GM12875 (cell line): Measurements from ENCODE around the gene GEMIN2.
"Not testable (repeated sequence)": the region's sequence is repeated elsewhere in the genome, so short reads cannot be mapped to it uniquely, and the experiment has no call there.

ENCODE experiments used
- H3K4me3 ChIP-seq: one replicate; pipeline ENCODE4 v1.5.1; 2011; ENCODE audit warnings: low read depth, low read length, control low read depth
- CTCF ChIP-seq: IDR thresholded peaks from 2 replicates; pipeline ENCODE4 v1.5.1; 2011; ENCODE audit warnings: low read depth, mild to moderate bottlenecking, control low read depth, inconsistent platforms, low read length, moderate library complexity, borderline replicate concordance; ENCODE audit not compliant: insufficient read depth

GEMIN2 gene

GRCh38 chr14:39087493-39087892 is 26.6 kb upstream of the GEMIN2 start:
- TF ChIP-seq CTCF = no peak
- H3K4me3 ChIP-seq = no peak overlapping the region

- no peak overlapping the region for H3K4me3 ChIP-seq
- no peak for TF ChIP-seq CTCF
Measured at GRCh38 chr14:39090548-39091111, 23.5 kb upstream of the GEMIN2 start.

DNA sequence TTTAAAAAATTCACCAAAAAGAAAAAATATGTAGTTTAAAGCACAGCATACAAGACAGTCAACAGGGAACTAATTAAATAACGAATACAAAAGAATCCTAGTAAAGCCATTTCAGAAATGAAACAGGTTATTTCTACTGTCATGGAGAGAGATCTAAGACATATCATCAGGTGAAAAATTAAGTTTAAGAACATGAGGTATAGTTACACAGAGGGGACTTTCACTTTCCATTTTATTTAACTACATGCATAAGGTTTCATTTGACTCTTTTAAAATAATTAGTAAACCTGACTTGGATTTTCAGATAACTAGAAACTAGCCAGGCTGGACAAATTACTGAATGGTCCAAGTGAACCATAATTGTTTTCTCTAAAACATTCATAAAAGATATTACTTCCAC is 22.4 kb upstream of the GEMIN2 start:
- H3K4me3 ChIP-seq = no peak overlapping the region

GRCh38 chr14:39094515-39094914 is 19.6 kb upstream of the GEMIN2 start:
- no peak for TF ChIP-seq CTCF
- H3K4me3 ChIP-seq = no peak overlapping the region

More for the DNA sequence above, 22.4 kb upstream of the GEMIN2 start:
- TF ChIP-seq CTCF = no peak

- TF ChIP-seq CTCF = no peak
- no peak overlapping the region for H3K4me3 ChIP-seq
Measured at GRCh38 chr14:39097159-39097558, 17.0 kb upstream of the GEMIN2 start.

GRCh38 chr14:39099215-39099614 is 14.9 kb upstream of the GEMIN2 start:
- not testable (repeated sequence) for H3K4me3 ChIP-seq

DNA sequence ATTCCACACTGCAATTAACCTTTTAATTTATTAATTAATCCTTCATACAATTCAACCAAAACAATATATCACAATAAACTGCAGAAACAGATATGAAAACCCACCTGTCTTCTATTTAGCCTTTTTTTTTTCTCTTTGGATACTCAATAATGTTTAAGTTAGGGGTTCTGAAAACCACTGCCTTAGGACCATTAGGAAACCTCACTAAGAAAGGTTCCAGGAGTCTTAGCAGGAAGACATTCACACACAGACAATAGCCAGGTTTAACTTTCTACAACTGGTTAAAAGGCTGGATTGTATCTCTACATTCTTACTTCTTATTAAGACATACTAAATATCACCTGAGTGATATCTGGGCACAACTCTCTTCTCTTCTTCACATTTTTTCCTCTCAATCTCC is 14.4 kb upstream of the GEMIN2 start:
- H3K4me3 ChIP-seq = no peak overlapping the region
- TF ChIP-seq CTCF = no peak

DNA sequence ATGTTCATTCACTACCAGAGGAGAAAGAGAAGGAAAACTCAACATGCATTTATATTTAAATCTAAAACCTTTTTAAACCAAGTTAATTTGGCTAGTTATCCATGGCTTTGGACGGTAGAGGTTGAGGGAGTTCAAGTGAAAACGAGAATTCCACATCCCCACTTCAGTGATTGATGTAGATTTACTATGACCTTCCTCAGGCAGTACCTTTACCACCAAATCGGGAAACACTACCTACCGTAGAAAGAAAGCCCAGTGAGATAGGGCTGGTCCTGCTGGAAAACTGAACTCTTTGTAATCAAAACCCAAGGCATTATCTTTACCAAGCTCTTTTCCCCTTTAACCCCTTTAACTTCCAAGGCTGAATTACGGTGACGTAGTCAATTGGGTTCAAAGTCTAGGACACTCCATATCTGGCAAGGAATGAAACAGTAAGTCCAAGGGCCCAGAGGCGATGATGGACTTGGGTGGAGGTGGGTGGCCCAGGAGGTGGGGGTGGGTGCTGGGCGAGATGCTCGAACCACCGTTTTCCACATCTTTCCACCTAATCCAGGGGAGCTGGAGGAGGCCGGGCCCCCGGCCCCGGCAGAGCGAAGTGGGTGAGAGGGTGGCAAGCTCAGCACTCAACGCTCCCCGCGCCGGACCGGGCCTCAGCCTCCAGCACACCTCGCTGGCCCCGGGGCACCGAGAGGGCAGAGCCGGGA is 11.7 kb upstream of the GEMIN2 start:
- TF ChIP-seq CTCF = no peak
- peak overlapping the region; percentile 61 for H3K4me3 ChIP-seq
